Astrocyte of the spinal cord (primary cell): ENCODE measurements around the gene SCARF2.
"Not testable (repeated sequence)": the region's sequence is repeated elsewhere in the genome, so short reads cannot be mapped to it uniquely, and the experiment has no call there.

ENCODE experiments used
- DNase-seq: peaks from one replicate; pipeline ENCODE4 v3.0.0; 2011; ENCODE audit warnings: low read depth, low spot score
- H3K4me3 ChIP-seq: 2 replicates; pipeline ENCODE4 v1.5.1; 2011; ENCODE audit warnings: low read depth, mild to moderate bottlenecking, low read length, moderate library complexity
- CTCF ChIP-seq: IDR thresholded peaks from 2 replicates; pipeline ENCODE4 v1.5.1; 2012; ENCODE audit warnings: low read depth, mild to moderate bottlenecking, low read length, inconsistent platforms
- in situ Hi-C: cut with HindIII; loops from 2 replicates; pipeline ENCODE4 v1.10.0; 2017; ENCODE audit warnings: low sequenced_read_pairs

Gene SCARF2

GRCh38 chr22:20437613-20438426 is at the start of gene SCARF2:
SCARF2 (minus strand) TSS chr22:20437825; CDS start chr22:20437754, 71 bp downstream.
- no peak for TF ChIP-seq CTCF
- in situ Hi-C loops, result no loop called here
- peak; percentile 64 for DNase-seq
- peak within 1 kb of the TSS; percentile 68 for H3K4me3 ChIP-seq

- H3K4me3 ChIP-seq, result no peak overlapping the region
- in situ Hi-C loops, result no loop called here
- no peak for TF ChIP-seq CTCF
- no peak for DNase-seq
Measured at GRCh38 chr22:20486229-20486628, 48.6 kb upstream of the SCARF2 start.

GRCh38 chr22:20484948-20485683 is 47.5 kb upstream of the SCARF2 start:
- TF ChIP-seq CTCF, result no peak
- in situ Hi-C loops, result no loop called here
- no peak for DNase-seq
- no peak overlapping the region for H3K4me3 ChIP-seq

GRCh38 chr22:20483771-20484170 is 46.1 kb upstream of the SCARF2 start:
- no peak for DNase-seq
- in situ Hi-C loops, result no loop called here
- H3K4me3 ChIP-seq, result no peak overlapping the region
- TF ChIP-seq CTCF, result no peak

GRCh38 chr22:20483143-20483506 is 45.5 kb upstream of the SCARF2 start:
- H3K4me3 ChIP-seq, in situ Hi-C loops, DNase-seq: not testable (repeated sequence)

- H3K4me3 ChIP-seq, result no peak overlapping the region
- DNase-seq, result peak; percentile 6
- in situ Hi-C loops, result no loop called here
- TF ChIP-seq CTCF, result no peak
Measured at GRCh38 chr22:20479612-20480196, 42.1 kb upstream of the SCARF2 start.

- in situ Hi-C loops, H3K4me3 ChIP-seq, DNase-seq: not testable (repeated sequence)
Measured at GRCh38 chr22:20478059-20478458, 40.4 kb upstream of the SCARF2 start.

- in situ Hi-C loops, H3K4me3 ChIP-seq, DNase-seq: not testable (repeated sequence)
Measured at GRCh38 chr22:20475569-20475968, 37.9 kb upstream of the SCARF2 start.
